IPS DF 6.9 (cell line): ENCODE measurements around the gene BORCS8.
"Not testable (repeated sequence)": the region's sequence is repeated elsewhere in the genome, so short reads cannot be mapped to it uniquely, and the experiment has no call there.

ENCODE experiments used
- DNase-seq: peaks from one replicate; pipeline ENCODE4 v3.0.0-alpha.2; 2013; ENCODE audit warnings: low read depth, low spot score
- H3K27ac ChIP-seq: one replicate; pipeline ENCODE4 v1.5.1; 2013; ENCODE audit warnings: low read length, control low read depth
- H3K27me3 ChIP-seq: 2 replicates; pipeline ENCODE4 v1.6.1; 2013; ENCODE audit warnings: mild to moderate bottlenecking, low read length; ENCODE audit not compliant: control insufficient read depth, insufficient read depth
- H3K36me3 ChIP-seq: 2 replicates; pipeline ENCODE4 v1.6.1; 2013; ENCODE audit warnings: low read length; ENCODE audit not compliant: control insufficient read depth, insufficient read depth
- H3K4me1 ChIP-seq: 2 replicates; pipeline ENCODE4 v1.6.1; 2013; ENCODE audit warnings: low read length; ENCODE audit not compliant: control insufficient read depth, insufficient read depth
- H3K4me3 ChIP-seq: 2 replicates; pipeline ENCODE4 v1.5.1; 2013; ENCODE audit warnings: mild to moderate bottlenecking, low read length
- H3K9me3 ChIP-seq: 2 replicates; pipeline ENCODE4 v1.6.1; 2013; ENCODE audit warnings: low read length, inconsistent platforms; ENCODE audit not compliant: control insufficient read depth, insufficient read depth
- WGBS: extraction: QIAGEN DNeasy Blood & Tissue Kit; methylation state at CpG from one replicate; pipeline ENCODE4 v1.1.7; 2013; ENCODE audit warnings: mixed read lengths, missing lambda C conversion rate; ENCODE audit not compliant: insufficient read length, insufficient coverage; 5-methylcytosine and 5-hydroxymethylcytosine counted together

Gene BORCS8

GRCh38 chr19:19148504-19148903 is 43.4 kb downstream of the BORCS8 start:
- not testable (repeated sequence) for H3K9me3 ChIP-seq, H3K4me1 ChIP-seq, H3K27me3 ChIP-seq, H3K27ac ChIP-seq, H3K4me3 ChIP-seq, DNase-seq, H3K36me3 ChIP-seq
- no CpG with 5 or more reads among the region's 8 CpGs for WGBS

- Histone ChIP-seq H3K4me1 (no peaks in the 10 kb centered on the region), H3K36me3 (no peaks in the 10 kb centered on the region), H3K27ac (no peak overlapping the region), H3K27me3 (no peaks in the 10 kb centered on the region), H3K9me3 (no peaks in the 10 kb centered on the region), H3K4me3 (no peak overlapping the region)
- no CpG with 5 or more reads among the region's 5 CpGs for WGBS
- no peak for DNase-seq
These were observed 44.6 kb downstream of the BORCS8 start for GRCh38 chr19:19147344-19147743.

GRCh38 chr19:19146865-19147264 is 45.1 kb downstream of the BORCS8 start:
- Histone ChIP-seq H3K27ac (no peak overlapping the region), H3K4me1 (no peaks in the 10 kb centered on the region), H3K9me3 (no peaks in the 10 kb centered on the region), H3K4me3 (no peak overlapping the region), H3K27me3 (no peaks in the 10 kb centered on the region), H3K36me3 (no peaks in the 10 kb centered on the region)
- no CpG with 5 or more reads among the region's 7 CpGs for WGBS
- DNase-seq: no peak

GRCh38 chr19:19145684-19146608 is 46.0 kb downstream of the BORCS8 start:
- Histone ChIP-seq H3K36me3 (no peaks in the 10 kb centered on the region), H3K4me1 (no peaks in the 10 kb centered on the region), H3K4me3 (no peak overlapping the region), H3K27ac (no peak overlapping the region), H3K27me3 (no peaks in the 10 kb centered on the region), H3K9me3 (no peaks in the 10 kb centered on the region)
- WGBS: no CpG with 5 or more reads among the region's 47 CpGs
- peak; percentile 54 for DNase-seq

DNA sequence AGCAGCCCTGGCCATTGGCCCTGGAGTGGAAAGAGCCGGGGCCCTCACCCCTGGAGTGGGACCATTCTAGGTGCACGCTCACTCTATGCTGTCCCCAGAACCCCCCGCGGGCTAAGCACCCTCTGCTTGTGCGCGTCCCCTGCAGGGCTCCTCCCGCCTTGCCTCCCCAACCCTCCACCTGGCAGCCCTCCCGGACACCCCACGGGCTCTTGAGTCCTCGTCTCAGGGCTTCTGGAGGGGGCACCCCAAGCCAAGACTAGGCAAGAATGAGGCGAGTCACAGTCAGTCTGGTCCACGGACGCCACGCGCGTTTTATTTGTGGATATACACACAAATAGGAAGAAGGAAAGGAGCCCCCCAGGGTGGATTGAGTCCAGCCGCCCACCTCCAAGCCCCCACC is 46.7 kb downstream of the BORCS8 start:
- Histone ChIP-seq H3K4me1 (no peaks in the 10 kb centered on the region), H3K4me3 (no peak overlapping the region), H3K9me3 (no peaks in the 10 kb centered on the region), H3K36me3 (no peaks in the 10 kb centered on the region), H3K27me3 (no peaks in the 10 kb centered on the region), H3K27ac (no peak overlapping the region)
- WGBS: no CpG with 5 or more reads among the region's 17 CpGs
- DNase-seq: no peak

DNA sequence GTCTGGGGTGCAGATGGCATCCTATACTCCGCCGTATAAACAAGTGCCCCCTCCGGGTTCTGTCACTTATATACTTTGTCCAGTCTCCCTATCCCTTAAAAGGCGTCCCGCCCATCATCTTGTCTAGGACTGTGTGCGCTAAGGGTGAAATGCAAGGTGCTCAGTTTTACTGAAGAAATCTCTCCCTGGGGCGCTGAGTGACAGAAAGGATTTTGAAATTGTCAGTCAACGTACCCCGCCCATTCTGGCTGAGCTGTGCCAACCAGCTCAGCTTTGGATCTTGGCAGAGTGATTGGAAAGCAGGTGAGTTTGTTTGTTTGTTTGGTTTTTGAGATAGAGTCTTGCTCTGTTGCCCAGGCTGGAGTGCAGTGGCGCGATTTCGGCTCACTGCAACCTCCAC is 49.6 kb downstream of the BORCS8 start:
- Histone ChIP-seq H3K4me3 (no peak overlapping the region), H3K9me3 (no peaks in the 10 kb centered on the region), H3K27me3 (no peaks in the 10 kb centered on the region), H3K27ac (no peak overlapping the region), H3K36me3 (no peaks in the 10 kb centered on the region), H3K4me1 (no peaks in the 10 kb centered on the region; the same call in 1 of the 2 replicates)
- no peak for DNase-seq
- WGBS: no CpG with 5 or more reads among the region's 12 CpGs

GRCh38 chr19:19140476-19140875 is 51.5 kb downstream of the BORCS8 start:
- H3K4me1 ChIP-seq: no peaks in the 10 kb centered on the region; the same call in 1 of the 2 replicates
- no CpG with 5 or more reads among the region's 5 CpGs for WGBS
- no peak overlapping the region for H3K27ac ChIP-seq

GRCh38 chr19:19139876-19140229 is 52.1 kb downstream of the BORCS8 start:
- H3K36me3 ChIP-seq: no peaks in the 10 kb centered on the region
- no CpG with 5 or more reads among the region's 5 CpGs for WGBS
- no peak overlapping the region for H3K27ac ChIP-seq

More at GRCh38 chr19:19140476-19140875, 51.5 kb downstream of the BORCS8 start:
- no peak for DNase-seq
- Histone ChIP-seq H3K36me3 (no peaks in the 10 kb centered on the region), H3K4me3 (no peak overlapping the region), H3K9me3 (no peaks in the 10 kb centered on the region), H3K27me3 (no peaks in the 10 kb centered on the region)

GRCh38 chr19:19138109-19138981 is 53.6 kb downstream of the BORCS8 start, which contains the start of gene TMEM161A:
Gene TMEM161A (minus strand): TSS chr19:19138478. CDS start chr19:19138428, 50 bp downstream.
- no peak within 1 kb of the TSS for H3K27ac ChIP-seq
- no peaks in the 10 kb centered on the region for H3K36me3 ChIP-seq
- no peaks in the 10 kb centered on the region for H3K27me3 ChIP-seq
- H3K4me3 ChIP-seq: peak within 1 kb of the TSS; percentile 91
- H3K9me3 ChIP-seq: no peaks in the 10 kb centered on the region
- H3K4me1 ChIP-seq: peaks cover 1% of the 10 kb centered on the region
- WGBS: no CpG with 5 or more reads among the region's 42 CpGs
- peak; percentile 99 for DNase-seq

More at GRCh38 chr19:19139876-19140229, 52.1 kb downstream of the BORCS8 start:
- no peaks in the 10 kb centered on the region for H3K9me3 ChIP-seq
- H3K27me3 ChIP-seq: no peaks in the 10 kb centered on the region
- DNase-seq: no peak
- peaks cover 1% of the 10 kb centered on the region for H3K4me1 ChIP-seq
- no peak overlapping the region for H3K4me3 ChIP-seq

GRCh38 chr19:19137556-19138108 is 54.3 kb downstream of the BORCS8 start:
- H3K36me3 ChIP-seq: no peaks in the 10 kb centered on the region; the same call in 1 of the 2 replicates
- no peaks in the 10 kb centered on the region for H3K9me3 ChIP-seq
- H3K27ac ChIP-seq: no peak overlapping the region
- H3K4me3 ChIP-seq: peak overlapping the region; percentile 91
- peaks cover 1% of the 10 kb centered on the region for H3K4me1 ChIP-seq
- no CpG with 5 or more reads among the region's 25 CpGs for WGBS
- DNase-seq: no peak
- no peaks in the 10 kb centered on the region for H3K27me3 ChIP-seq
